HepG2 (cell line): ENCODE measurements around the gene UNC5A.
A peak's percentile ranks its signal among the peaks of the same experiment; 100 is the strongest.

ENCODE experiments used
- ESRRA ChIP-seq: sonication (generic); formaldehyde crosslinking; IDR thresholded peaks from 2 replicates; pipeline ENCODE4 v1.5.1; 2020; ENCODE audit warnings: mild to moderate bottlenecking, low read depth, missing genetic modification reagents
- EZH2 ChIP-seq: conservative IDR thresholded peaks from 2 replicates; pipeline ENCODE4 v1.6.1; 2012; ENCODE audit warnings: mild to moderate bottlenecking, low read depth, low read length, moderate library complexity
- GLI4 ChIP-seq: sonication (generic); formaldehyde crosslinking; IDR thresholded peaks from 2 replicates; pipeline ENCODE4 v1.5.1; 2020; ENCODE audit warnings: missing genetic modification reagents, mild to moderate bottlenecking, moderate library complexity, borderline replicate concordance
- HDAC1 ChIP-seq: sonication (generic); formaldehyde crosslinking; IDR thresholded peaks from 2 replicates; pipeline ENCODE4 v1.5.1; 2020; ENCODE audit warnings: mild to moderate bottlenecking, missing genetic modification reagents
- MXD4 ChIP-seq: IDR thresholded peaks from 2 replicates; pipeline ENCODE4 v1.6.1; 2016; ENCODE audit warnings: mild to moderate bottlenecking, missing biosample characterization, missing genetic modification reagents
- RFXANK ChIP-seq: IDR thresholded peaks from 2 replicates; pipeline ENCODE4 v1.6.1; 2016
- SP5 ChIP-seq: IDR thresholded peaks from 2 replicates; pipeline ENCODE4 v1.6.1; 2016; ENCODE audit warnings: low read depth, borderline replicate concordance
- TOE1 ChIP-seq: sonication (generic); formaldehyde crosslinking; IDR thresholded peaks from 2 replicates; pipeline ENCODE4 v1.4.0; 2020; ENCODE audit warnings: mild to moderate bottlenecking, missing genetic modification reagents
- ZBTB7A ChIP-seq: sonication (generic); formaldehyde crosslinking; IDR thresholded peaks from 2 replicates; pipeline ENCODE4 v1.8.0; 2022; ENCODE audit warnings: mild to moderate bottlenecking, missing genetic modification reagents
- ZNF33A ChIP-seq: sonication (generic); formaldehyde crosslinking; IDR thresholded peaks from 2 replicates; pipeline ENCODE4 v1.5.1; 2020; ENCODE audit warnings: missing genetic modification reagents, mild to moderate bottlenecking, moderate library complexity, borderline replicate concordance
- ZNF432 ChIP-seq: sonication (generic); formaldehyde crosslinking; IDR thresholded peaks from 2 replicates; pipeline ENCODE4 v1.5.0; 2020; ENCODE audit warnings: missing genetic modification reagents, mild to moderate bottlenecking, borderline replicate concordance
- TF ChIP-seq, protein P1 (sequence below): sonication (generic); formaldehyde crosslinking; IDR thresholded peaks from 2 replicates; pipeline ENCODE4 v1.5.0; 2020; ENCODE audit warnings: mild to moderate bottlenecking, missing genetic modification reagents, moderate library complexity

GRCh38 chr5:176846335-176847140 is 36.2 kb downstream of the UNC5A start:
- no peak for TF ChIP-seq ZNF432 (CRISPR knock-in tag)
- TF ChIP-seq RFXANK (CRISPR knock-in tag) = no peak
- no peak for TF ChIP-seq MXD4 (CRISPR knock-in tag)
- TF ChIP-seq ZNF33A = no peak
- TF ChIP-seq GLI4 = no peak
- TF ChIP-seq EZH2 = no peak
- no peak for TF ChIP-seq ZBTB7A
- TF ChIP-seq TOE1 (CRISPR knock-in tag) = no peak
- no peak for TF ChIP-seq HDAC1
- no peak for TF ChIP-seq SP5 (CRISPR knock-in tag)
- peak; percentile 59; the same call in 1 of the 2 replicates for TF ChIP-seq ESRRA (CRISPR knock-in tag)
- TF ChIP-seq, protein P1, sequence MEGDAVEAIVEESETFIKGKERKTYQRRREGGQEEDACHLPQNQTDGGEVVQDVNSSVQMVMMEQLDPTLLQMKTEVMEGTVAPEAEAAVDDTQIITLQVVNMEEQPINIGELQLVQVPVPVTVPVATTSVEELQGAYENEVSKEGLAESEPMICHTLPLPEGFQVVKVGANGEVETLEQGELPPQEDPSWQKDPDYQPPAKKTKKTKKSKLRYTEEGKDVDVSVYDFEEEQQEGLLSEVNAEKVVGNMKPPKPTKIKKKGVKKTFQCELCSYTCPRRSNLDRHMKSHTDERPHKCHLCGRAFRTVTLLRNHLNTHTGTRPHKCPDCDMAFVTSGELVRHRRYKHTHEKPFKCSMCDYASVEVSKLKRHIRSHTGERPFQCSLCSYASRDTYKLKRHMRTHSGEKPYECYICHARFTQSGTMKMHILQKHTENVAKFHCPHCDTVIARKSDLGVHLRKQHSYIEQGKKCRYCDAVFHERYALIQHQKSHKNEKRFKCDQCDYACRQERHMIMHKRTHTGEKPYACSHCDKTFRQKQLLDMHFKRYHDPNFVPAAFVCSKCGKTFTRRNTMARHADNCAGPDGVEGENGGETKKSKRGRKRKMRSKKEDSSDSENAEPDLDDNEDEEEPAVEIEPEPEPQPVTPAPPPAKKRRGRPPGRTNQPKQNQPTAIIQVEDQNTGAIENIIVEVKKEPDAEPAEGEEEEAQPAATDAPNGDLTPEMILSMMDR (CRISPR knock-in tag) = no peak
